Right forelimb (tissue), 1 donor: ENCODE results near the gene GIMAP4.
"Not testable (repeated sequence)": the region's sequence is repeated elsewhere in the genome, so short reads cannot be mapped to it uniquely, and the experiment has no call there.

Experiments
- DNase-seq: peaks from one replicate; pipeline ENCODE4 v3.0.0-alpha.2; 2018

Gene GIMAP4

GRCh38 chr7:150567169-150567568 lies at the start of gene GIMAP4:
Gene GIMAP4, plus strand, starts transcription at chr7:150567390. Its CDS starts 2,512 bp downstream, at chr7:150569902.
- DNase-seq = no peak

GRCh38 chr7:150519310-150519709 lies 47.9 kb upstream of the GIMAP4 start:
- no peak for DNase-seq

- DNase-seq = no peak
Measured at GRCh38 chr7:150520145-150520544, 47.0 kb upstream of the GIMAP4 start.

GRCh38 chr7:150522931-150523330 lies 44.3 kb upstream of the GIMAP4 start:
- DNase-seq = not testable (repeated sequence)

GRCh38 chr7:150524018-150524417 lies 43.2 kb upstream of the GIMAP4 start:
- DNase-seq = no peak

- no peak for DNase-seq
Measured at GRCh38 chr7:150531704-150532103, 35.5 kb upstream of the GIMAP4 start.

- DNase-seq = no peak
Measured at GRCh38 chr7:150538259-150538658, 28.9 kb upstream of the GIMAP4 start.

- DNase-seq = no peak
Measured at GRCh38 chr7:150553163-150553562, 14.0 kb upstream of the GIMAP4 start.

GRCh38 chr7:150556521-150557138 lies 10.6 kb upstream of the GIMAP4 start:
- DNase-seq = no peak

- no peak for DNase-seq
Measured at GRCh38 chr7:150560486-150560885, 6.7 kb upstream of the GIMAP4 start.

GRCh38 chr7:150562919-150563318 lies 4.3 kb upstream of the GIMAP4 start:
- no peak for DNase-seq

- DNase-seq = no peak
Measured at GRCh38 chr7:150564006-150564405, 3.2 kb upstream of the GIMAP4 start.

GRCh38 chr7:150564566-150564965 lies 2.6 kb upstream of the GIMAP4 start:
- no peak for DNase-seq

GRCh38 chr7:150565239-150565638 lies 2.0 kb upstream of the GIMAP4 start:
- no peak for DNase-seq

GRCh38 chr7:150566123-150566522 lies 1.1 kb upstream of the GIMAP4 start:
- no peak for DNase-seq

- no peak for DNase-seq
Measured at GRCh38 chr7:150566572-150566971, 618 bp upstream of the GIMAP4 start.

GRCh38 chr7:150567871-150568301 lies 696 bp downstream of the GIMAP4 start:
- DNase-seq = no peak

- DNase-seq = no peak
Measured at GRCh38 chr7:150568714-150569113, 1.5 kb downstream of the GIMAP4 start.

- DNase-seq = no peak
Measured at GRCh38 chr7:150569245-150569955, 2.2 kb downstream of the GIMAP4 start.

GRCh38 chr7:150570556-150571465 lies 3.6 kb downstream of the GIMAP4 start:
- DNase-seq = no peak

- no peak for DNase-seq
Measured at GRCh38 chr7:150572496-150572895, 5.3 kb downstream of the GIMAP4 start.

GRCh38 chr7:150579979-150580637 lies 12.9 kb downstream of the GIMAP4 start:
- not testable (repeated sequence) for DNase-seq
